ENCODE results near the gene HMCN1.

DNA sequence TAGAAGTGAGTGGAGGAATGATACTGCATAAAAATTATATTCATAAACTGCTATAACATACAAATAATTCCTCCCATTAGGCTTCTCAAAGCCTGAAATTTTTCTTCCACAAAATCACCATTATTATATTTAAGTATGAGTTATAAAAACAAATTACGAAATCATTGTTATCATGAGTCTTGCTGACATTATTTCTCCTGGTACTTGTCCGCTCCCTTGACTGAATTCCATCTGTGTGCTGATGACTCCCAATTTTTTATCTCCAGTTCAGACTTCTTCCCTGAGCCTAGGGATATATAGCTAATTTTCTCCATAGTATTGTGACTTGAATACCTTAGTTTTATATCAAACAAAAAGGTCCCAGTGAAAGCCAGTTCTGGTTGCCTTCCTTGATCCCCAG, 268.2 kb downstream of the HMCN1 start:
- TF ChIP-seq YY1 (IDR thresholded peaks at IDR 0.05; ENCODE audit: insufficient read depth, insufficient read length) (no peak), SUZ12 (IDR thresholded peaks at IDR 0.05; ENCODE audit: extremely low read depth, insufficient read depth, insufficient read length) (no peak)

Data from NT2/D1 (cell line).